Stimulated activated CD4-positive, alpha-beta T cell treated with anti-CD3 and anti-CD28 coated beads, Interleukin-1b, Interleukin-23, amount 100 ng/mL, for 24 hours (primary cell): Measurements from ENCODE around the gene ANO9.

Experiments
- DNase-seq, 4 experiments: peaks; one replicate each; pipeline ENCODE4 v3.0.0-alpha.2; 2020; ENCODE audit warnings: low read depth in 4 of 4, low spot score in 1 of 4

The ANO9 gene

GRCh38 chr11:372809-373715 lies 68.7 kb downstream of the ANO9 start:
- no peak for DNase-seq

GRCh38 chr11:371716-372590 lies 69.9 kb downstream of the ANO9 start:
- no peak for DNase-seq

- DNase-seq = no peak
Measured at GRCh38 chr11:371051-371450, 70.8 kb downstream of the ANO9 start.

- no peak for DNase-seq
Measured at GRCh38 chr11:370070-370941, 71.5 kb downstream of the ANO9 start.

GRCh38 chr11:369336-370018 lies 72.3 kb downstream of the ANO9 start, which contains the start of gene B4GALNT4:
Gene B4GALNT4 (plus strand): TSS chr11:369499. CDS start chr11:369804, 305 bp downstream.
- no peak for DNase-seq

- no peak for DNase-seq
Measured at GRCh38 chr11:368414-369335, 73.1 kb downstream of the ANO9 start.

- no peak for DNase-seq
Measured at GRCh38 chr11:367956-368413, 73.8 kb downstream of the ANO9 start.
